Amniotic epithelial cell (primary cell): ENCODE measurements around the gene ARL8B.

Experiments
- DNase-seq: peaks from one replicate; pipeline ENCODE4 v3.0.0-alpha.2; 2010; ENCODE audit warnings: low read depth

Gene ARL8B

DNA sequence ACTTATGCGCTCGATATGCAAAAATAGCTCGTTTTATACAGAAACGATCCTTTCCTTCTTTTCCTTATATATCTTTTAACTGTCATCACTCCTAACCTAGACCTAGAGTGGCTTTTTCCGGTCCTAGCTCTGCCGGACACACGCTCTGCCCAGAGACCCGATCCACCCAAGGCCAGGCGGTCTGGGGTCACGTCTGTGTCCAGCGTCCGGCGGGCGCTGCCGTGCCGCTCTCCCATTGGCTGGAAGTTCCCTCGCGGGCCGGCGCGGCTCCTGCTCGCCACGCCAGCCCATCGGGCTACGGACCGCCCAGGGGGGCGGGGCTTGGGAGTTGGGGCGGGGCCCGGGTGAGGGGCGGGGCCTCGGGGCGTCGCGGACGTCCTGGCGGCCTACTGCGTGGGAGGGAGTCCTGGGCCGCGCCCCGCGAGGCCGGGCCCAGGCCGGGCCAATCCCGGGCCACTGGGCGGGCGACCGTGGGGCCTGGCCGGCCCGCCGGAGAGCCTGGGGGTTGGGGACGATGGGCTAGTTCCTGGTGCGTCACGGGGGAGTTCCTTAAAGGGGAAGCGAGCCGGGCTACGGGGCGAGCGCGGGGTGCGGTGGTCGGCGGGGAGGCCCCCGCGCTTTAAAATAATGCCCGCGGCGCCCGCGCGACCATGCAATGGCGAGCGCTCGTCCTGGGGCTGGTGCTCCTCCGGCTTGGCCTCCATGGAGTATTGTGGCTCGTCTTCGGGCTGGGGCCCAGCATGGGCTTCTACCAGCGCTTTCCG is 65.2 kb downstream of the ARL8B start, which contains the start of gene EDEM1:
EDEM1 (plus strand) TSS at position 552 of the 764 bp plus-strand sequence; CDS start at position 651, 99 bp downstream.
- peak; percentile 93 for DNase-seq

DNA sequence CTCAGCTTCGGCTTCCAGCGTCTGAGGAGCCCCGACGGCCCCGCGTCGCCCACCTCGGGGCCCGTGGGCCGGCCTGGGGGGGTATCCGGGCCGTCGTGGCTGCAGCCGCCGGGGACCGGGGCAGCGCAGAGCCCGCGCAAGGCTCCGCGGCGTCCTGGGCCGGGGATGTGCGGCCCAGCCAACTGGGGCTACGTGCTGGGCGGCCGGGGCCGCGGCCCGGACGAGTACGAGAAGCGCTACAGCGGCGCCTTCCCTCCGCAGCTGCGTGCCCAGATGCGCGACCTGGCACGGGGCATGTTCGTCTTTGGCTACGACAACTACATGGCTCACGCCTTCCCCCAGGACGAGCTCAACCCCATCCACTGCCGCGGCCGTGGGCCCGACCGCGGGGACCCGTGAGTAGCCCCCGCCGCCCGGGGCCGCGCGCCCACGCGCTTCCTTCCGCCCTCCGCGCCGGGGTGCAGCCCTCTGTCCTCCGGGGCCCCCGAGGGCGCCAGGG is 65.9 kb downstream of the ARL8B start:
- DNase-seq, result peak; percentile 24

DNA sequence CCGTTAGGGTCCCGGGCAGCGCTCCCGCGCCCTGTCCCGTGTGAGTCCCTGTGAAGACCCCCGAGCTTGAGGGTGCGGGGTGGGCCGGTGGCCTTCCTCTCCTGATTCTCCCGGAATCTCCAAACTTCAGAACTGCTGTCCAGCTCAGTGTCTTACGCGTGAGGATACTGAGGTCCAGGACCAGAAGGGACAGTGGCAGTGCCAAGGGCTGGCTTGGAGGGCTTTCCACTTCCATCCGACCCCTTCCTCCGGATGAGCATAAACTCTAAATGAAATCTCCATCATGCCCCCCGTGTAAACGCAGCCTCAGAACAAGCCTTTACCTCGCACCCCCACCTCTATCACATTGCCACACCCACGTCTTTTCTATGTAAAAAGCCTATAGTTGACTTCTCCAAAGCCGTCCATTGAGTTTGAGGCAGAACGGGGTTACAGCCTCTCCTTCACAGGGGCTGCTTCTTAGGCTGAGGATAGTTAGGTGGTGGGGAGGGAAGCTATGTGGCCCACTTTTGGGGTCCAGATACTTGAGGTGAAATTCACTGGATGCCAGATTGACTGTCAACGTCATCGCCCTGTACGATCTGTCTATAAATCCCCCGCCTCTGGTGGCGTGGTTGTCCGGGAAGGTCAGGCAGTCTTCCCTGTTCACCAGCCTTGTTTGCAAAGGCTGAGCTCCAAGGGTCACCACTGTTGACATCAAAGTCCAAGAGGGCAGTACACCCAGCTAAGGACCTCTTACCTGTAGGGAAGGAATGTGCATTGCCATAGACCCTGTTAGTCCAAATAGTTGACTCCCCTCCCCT is 66.5 kb downstream of the ARL8B start:
- peak; percentile 31 for DNase-seq

DNA sequence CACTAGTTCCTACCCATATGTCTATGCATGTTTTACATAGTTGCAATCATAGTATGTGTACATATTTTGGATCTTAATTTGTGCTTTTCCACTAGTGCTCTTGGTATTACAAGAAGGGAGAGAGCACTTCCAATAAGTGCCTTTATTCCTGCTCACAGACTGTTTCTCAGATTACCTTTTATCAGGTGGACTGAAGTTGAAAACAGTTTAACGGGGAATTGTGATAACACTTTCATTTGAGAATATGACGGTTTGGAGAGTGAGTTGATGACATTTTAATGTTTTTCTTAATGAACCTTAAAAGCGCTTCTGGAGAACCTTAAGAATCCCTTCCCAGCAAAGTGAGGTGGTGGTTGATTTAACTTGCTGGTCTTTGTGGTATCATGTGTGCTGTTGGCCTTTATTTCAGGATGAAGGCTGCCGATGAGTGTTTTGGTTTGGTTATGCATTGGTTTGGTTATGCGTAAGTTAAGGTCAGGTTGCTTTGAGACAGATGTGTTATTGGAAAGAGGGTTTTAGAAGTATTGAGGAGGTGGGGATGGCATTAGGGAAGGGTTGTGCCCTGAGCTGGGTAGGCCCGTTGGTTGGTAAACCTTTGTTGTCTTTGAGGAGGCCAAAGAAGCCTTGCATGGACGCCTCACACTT is 68.2 kb downstream of the ARL8B start:
- no peak for DNase-seq

DNA sequence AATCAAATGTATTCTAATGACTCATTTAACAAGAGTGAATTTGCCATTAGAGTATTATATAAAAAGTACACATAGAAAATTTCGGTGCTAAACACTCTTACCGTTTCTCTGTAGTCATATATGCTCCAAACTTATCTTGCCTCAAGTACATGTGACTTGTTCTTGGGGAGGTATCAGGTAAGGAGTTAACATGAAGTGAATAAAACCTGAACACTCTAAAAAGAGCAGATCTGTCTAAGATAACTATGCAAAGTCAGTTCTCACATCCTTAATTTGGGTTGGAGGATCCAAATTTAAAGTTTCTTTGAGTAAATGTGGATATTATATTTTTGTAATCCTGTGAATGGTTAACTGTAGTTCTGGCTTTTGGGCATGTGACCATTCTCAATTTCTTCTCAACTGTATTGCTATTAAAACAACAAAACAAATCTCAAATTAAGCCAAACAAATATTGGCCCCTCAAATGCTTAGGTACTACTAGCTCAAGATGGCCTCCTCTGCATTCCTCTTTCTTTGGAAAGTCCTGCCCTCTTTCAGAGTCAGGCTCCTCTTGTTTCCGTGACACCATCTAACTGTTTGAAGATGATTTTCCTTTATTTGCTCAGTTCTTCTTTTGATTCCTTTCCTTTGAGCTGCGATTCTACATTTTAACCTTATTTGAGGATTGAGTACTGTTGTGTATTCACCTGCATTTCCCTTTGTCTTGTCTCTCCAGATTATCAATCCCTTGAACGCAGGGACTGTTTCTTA is 69.6 kb downstream of the ARL8B start:
- DNase-seq, result no peak

DNA sequence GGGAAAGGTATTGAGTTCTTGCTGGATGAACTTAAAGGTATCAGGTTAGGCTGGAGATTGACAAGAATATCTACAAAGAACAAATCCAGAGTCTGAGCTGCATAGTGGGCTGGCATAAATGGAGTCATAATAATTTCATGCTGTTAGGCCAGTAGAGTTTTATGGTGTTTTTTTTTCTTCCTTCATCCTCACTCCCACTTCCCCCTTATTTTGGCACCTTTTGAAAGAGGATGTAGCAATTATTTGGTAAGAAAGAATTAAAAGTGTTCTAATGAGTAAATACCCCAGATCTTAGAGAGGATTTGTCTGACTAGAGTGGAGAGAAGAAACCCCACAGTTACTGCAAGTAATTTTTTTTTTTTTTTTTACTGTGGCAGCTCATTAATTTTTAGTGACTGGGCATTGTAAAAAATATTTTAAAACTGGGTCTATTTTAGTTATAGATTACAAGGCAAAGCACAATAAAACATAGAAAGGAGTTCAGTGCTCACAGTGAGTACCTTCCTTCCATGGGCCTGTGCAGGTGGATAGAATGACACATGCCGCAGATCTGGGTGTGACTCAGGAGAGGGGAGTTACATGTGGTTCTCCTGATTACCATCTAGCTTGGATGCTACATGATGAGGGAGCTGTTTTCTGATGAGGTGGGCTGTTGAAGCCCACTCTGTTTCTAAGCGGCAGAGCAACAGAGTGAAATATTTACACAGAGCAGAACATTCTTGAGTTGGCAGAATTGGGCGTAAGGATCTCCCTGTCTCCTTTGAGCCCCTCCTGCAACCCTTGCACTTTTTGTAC is 70.7 kb downstream of the ARL8B start:
- no peak for DNase-seq

DNA sequence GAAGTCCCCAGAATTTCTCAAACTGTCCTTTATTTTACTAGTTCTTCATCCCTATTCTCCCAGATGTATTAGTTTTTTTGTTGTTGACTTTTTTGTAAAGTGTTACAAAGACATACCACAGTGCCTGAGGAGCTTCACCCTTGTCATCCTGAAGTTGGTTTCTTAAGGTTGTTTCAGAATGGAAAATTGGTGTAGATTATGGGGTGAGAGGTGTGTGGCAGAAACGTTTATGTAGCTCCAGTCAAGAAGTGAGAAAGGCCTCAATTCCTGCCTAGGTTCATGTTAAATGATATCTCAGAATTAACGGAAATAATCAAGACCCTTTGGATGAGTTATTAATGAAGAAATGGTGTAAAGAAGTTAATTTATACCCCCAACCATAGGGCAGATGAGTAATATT is 72.2 kb downstream of the ARL8B start:
- no peak for DNase-seq

DNA sequence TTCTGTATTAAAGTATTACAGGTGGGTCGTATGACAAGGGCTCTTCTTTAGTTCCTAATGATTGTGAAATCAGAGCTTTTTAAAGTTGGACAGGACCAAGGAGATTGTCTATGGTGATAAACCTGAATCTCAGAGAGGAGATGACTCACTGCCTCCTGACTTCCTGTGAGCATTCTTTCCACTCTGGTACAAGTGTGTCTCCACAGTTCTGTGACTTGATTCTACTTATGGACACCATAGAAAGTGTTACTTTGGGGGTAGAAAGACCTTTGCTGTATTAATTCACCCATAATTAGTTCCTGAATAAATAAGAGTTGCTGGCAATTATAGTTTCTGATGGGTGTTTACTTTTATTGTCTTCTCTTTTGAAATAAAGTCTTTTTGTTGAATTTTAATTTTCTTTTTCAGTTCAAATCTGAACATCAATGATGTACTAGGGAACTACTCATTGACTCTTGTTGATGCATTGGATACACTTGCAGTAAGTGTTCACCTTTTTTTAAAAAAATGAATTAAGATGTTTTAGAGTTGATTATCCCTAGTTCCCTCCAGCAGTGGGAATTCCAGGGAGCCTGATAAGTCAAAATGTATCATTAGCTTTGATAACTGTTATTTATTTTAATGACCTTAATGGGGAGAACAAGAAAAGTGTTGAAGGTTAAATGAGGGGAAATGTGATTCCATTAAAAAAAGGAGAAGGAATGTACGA is 72.9 kb downstream of the ARL8B start:
- peak; percentile 93 for DNase-seq

DNA sequence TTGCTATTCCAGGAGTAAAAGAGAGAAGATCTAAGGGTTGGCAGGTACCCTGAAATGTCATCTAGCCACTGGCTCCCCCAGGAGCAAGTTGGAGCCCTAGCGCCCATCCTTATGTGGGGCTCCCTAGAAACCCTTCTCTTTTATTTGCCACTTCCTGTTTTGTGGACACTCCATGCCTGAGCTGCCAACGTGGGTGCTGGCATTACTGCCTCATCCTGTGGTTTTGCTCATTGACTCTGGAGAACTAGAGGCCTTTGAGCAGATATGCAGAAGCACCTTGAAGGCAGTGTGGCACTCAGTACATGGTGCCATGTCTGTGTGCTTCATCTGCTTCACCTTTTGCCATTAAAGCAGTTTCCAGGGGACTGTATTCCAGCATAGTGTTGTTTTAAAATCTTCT is 73.5 kb downstream of the ARL8B start:
- peak; percentile 40 for DNase-seq

DNA sequence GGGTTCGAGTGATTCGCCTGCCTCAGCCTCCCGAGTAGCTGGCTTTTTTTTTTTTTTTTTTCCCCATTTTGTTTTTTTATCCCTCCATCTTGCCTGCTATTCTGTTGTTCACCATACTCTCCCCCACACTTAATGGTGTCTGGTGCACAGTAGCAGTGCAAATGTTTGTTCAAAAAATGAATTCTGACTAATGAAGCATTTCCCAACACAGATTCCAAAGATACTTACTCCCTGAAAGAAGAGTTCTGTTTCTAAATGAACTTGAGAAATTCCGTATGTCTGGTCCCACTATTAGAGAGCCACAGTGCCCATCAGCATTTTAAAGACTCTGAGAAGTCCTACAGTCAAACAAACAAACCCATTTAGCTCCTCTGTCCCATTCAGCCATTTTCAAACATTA is 74.9 kb downstream of the ARL8B start:
- DNase-seq, result peak; percentile 93

DNA sequence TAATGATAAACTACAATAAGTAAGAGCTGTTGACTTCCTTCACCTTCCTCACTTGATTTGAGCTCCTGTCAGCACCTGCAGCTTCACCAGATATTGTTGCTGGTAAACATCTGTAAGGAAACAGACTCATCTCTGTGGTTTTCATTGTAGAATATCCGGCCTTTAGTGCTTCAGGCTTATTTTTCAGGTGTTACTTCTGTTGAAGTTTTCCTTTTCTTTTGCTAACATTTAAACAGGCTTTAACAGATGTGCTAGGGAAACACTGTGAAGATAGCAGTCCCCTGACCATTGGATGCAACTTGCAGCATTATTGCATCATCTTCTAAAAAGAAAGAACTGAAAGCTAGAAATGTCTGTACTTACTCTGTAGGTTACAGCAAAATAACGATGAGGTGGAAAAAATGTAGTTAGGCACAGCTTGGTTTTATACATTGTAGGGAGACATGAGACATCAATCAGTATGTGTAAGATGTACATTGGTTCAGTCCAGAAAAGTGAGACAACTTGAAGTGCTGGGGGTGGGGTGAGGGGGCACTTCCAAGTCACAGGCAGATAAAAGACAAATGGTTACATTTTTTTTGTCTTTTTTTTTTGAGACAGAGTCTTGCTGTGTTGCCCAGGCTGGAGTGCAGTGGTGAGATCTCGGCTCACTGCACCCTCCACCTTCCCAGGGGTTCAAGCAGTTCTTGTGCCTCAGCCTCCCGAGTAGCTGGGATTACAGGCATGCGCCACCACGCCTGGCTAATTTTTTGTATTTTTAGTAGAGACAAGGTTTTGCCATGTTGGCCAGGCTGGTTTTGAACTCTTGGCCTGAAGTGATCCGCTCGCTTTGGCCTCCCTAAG is 75.6 kb downstream of the ARL8B start:
- peak; percentile 84 for DNase-seq

DNA sequence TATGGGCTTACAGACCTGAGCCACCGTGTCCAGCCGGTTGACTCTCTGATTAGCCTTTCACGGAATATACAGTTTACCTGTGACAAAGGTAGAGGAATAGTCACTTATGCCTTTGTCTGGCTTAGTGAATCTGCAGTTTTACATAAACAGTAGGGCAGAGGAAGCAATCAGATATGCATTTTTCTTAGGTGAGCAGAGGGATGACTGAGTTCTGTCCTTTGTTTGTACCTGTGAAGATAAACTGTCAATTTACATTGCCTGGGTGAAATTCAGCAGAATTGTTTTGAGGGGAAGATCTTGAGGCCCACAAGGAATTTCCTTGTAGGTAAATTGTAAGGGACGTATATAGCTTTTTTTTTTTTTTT is 76.2 kb downstream of the ARL8B start:
- no peak for DNase-seq

DNA sequence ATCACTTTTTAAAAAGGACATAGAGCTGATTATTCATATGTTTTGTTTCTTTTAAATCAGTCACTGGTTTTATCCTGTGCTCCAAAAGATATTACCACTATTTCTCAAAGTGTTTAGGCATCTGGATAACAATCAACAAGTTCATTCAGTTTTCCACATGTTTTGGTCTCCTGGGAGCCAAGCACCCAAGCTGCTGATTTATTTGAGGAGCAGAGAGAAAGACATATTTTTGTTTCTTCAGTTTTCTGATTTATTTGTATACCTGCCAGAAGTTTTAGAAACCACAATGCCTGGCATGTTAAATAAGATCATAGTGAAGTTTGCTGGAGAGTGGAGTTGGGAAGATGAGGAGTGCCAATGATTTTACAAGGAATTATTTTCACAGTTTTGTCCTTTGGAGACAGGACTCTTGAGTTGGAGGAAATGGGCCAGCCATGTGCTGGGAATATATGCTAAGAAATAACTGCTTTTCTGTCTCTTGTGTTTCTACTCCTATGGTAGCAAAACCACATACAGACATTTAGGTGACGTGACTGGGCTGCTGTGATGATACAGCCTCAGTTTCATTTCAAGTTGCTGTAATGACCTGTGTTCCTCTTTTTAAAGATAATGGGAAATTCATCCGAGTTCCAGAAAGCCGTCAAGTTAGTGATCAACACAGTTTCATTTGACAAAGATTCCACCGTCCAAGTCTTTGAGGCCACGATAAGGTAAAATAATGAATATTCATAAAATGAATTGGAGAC is 77.1 kb downstream of the ARL8B start:
- peak; percentile 20 for DNase-seq

DNA sequence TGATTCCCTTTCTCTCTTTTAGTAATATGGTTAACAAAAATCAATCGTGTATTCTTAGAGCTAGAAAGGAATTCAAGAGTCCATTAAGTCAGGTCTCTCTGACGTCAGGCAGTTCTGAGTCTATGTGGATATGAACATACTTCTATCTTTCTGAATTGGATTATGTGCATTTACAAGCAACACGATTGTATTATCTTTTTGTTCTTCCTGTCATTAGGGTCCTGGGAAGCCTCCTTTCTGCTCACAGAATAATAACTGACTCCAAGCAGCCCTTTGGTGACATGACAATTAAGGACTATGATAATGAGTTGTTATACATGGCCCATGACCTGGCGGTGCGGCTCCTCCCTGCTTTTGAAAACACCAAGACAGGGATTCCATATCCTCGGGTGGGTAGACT is 79.4 kb downstream of the ARL8B start:
- no peak for DNase-seq

DNA sequence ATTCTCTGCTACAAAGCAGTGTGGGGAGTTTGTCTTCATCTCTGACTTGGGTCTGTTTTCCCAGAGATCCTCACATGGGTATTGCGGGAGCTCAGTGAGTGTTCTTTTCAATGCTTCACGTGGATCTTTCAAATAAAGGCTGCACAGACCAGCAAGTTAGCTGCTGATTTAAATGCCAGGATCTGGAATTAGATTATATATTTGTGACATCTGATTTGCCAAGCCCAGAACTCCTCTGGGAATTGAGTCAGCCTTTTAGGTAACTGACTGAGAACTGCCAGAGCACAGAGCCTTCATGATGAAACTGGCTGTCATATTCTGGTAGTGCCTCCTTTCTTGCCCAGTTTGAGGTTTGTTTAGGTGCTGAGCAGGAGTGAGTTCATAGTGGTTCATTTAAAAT is 80.1 kb downstream of the ARL8B start:
- no peak for DNase-seq

DNA sequence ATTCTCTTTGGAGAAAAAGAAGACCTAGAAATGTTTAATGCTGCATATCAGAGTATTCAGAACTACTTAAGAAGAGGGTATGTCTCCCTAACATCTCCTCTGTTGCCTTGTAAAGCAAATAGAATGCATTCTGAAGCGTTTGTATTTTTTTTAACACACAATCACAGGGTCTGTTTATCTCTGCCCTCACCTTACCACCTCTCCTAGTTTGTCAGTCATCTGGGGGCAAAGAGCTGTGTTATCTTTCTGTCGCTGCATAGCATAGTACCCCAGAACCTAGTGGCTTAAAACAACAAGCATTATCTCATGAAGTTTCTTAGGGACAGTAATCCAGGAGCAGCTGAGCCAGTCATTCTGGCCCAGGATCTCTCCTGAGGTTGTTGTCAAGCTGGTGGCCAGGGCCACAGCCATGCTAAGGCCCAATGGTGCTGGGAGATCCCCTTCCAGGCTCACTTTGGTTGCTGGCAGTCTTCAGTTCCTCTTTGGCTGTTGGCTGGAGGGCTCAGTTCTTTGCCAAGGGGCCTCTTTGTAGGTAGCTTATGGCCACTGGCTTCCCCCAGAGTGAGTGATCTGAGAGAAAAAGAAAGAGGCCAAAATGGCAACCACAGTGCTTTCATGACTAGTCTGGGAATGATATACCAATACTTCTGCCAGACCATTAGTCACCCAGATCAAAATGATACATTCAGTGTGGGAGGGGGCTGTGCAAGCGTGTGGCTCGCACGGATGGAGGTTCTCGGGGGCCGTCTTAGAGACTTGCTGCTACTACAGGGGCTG is 83.3 kb downstream of the ARL8B start:
- DNase-seq, result no peak

DNA sequence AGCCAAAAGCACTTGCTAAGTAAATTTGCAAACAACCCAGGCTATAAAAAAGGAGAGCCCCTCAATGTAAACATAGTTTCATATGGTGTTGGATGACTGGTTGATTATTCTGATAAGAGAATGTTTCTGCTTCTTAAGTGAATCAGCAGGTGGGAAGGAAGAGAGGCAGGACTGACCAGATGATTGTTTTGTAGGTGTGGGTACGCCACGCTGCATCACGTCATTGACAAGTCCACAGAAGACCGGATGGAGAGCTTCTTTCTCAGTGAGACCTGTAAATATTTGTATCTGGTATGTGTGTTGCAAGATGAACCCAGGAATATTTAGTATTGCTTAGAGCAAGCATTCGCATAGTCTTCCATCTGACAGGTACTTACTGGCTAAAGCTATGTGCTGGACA is 88.8 kb downstream of the ARL8B start:
- DNase-seq, result no peak
